Measurements from ENCODE around the gene P4HA2. TPM values are rescaled to one million over a fixed set of nuclear protein-coding genes. Genes with fewer than 3 reads are reported as not detected.

The P4HA2 gene
- total and polyA plus RNA-seq, 2 experiments from 2014 or later = 5.9 to 8.0 TPM

GRCh38 chr5:132179405-132179804, 48.2 kb downstream of the P4HA2 start:
- no peaks in the 10 kb centered on the region for H3K36me3 ChIP-seq (ENCODE audit: insufficient read depth)
- H3F3A ChIP-seq (replicated peaks; ENCODE audit: low read depth) = no peaks in the 10 kb centered on the region
- H3K4me3 ChIP-seq = no peak overlapping the region
- no peak overlapping the region for H2AFZ ChIP-seq
- ATAC-seq (no peak), DNase-seq (ENCODE audit: low spot score) (no peak)
- peaks cover 19% of the 10 kb centered on the region; the same call in 2 of the 3 replicates for H3K4me1 Mint-ChIP-seq
- H3K4me3 Mint-ChIP-seq = no peak overlapping the region
- no peak overlapping the region for H3K27ac ChIP-seq (ENCODE audit: low read depth)
- H3K4me2 ChIP-seq = no peak overlapping the region
- H3K27me3 Mint-ChIP-seq (ENCODE audit: insufficient read depth, low read depth, poor library complexity) = peaks cover 4% of the 10 kb centered on the region
- H4K20me1 ChIP-seq (replicated peaks; ENCODE audit: insufficient read depth) = no peaks in the 10 kb centered on the region
- no peaks in the 10 kb centered on the region for H3K36me3 Mint-ChIP-seq (ENCODE audit: low read depth)
- H3K4me1 ChIP-seq (ENCODE audit: insufficient read depth) = peaks cover 3% of the 10 kb centered on the region; the same call in 1 of the 2 replicates
- no peaks in the 10 kb centered on the region for H3K79me2 ChIP-seq (replicated peaks; ENCODE audit: insufficient read depth)
- no peaks in the 10 kb centered on the region for H3K27me3 ChIP-seq (ENCODE audit: insufficient read depth)
- no peak overlapping the region for H3K27ac Mint-ChIP-seq
- H3K9me2 ChIP-seq (ENCODE audit: insufficient read depth) = peaks cover 7% of the 10 kb centered on the region; the same call in 1 of the 2 replicates
- H3K9me3 Mint-ChIP-seq = no peaks in the 10 kb centered on the region
- no peak for TF ChIP-seq JUNB (IDR thresholded peaks at IDR 0.05; ENCODE audit: unreplicated experiment)
- TF ChIP-seq NANOG (IDR thresholded peaks at IDR 0.05; ENCODE audit: borderline replicate concordance) = no peak
- TF ChIP-seq EZH2phosphoT487 (IDR thresholded peaks at IDR 0.05; ENCODE audit: unreplicated experiment) = no peak
- no peak for TF ChIP-seq EZH2 (IDR thresholded peaks at IDR 0.05; ENCODE audit: low read depth, unreplicated experiment)
- no peak for TF ChIP-seq ETS1 (IDR thresholded peaks at IDR 0.05)
- no peak for TF ChIP-seq ZNF114 (CRISPR knock-in tag; IDR thresholded peaks at IDR 0.05)
- TF ChIP-seq CTCF (conservative IDR thresholded peaks at IDR 0.05; ENCODE audit: low read depth in 2 of 2) = no peak
- no peak for TF ChIP-seq CREB1 (CRISPR knock-in tag; IDR thresholded peaks at IDR 0.05; ENCODE audit: low read depth)
- TF ChIP-seq ZNF331 (CRISPR knock-in tag; IDR thresholded peaks at IDR 0.05; ENCODE audit: low read depth) = no peak
- TF ChIP-seq STAT1 (IDR thresholded peaks at IDR 0.05; ENCODE audit: unreplicated experiment) = no peak
- TF ChIP-seq ZNF462 (CRISPR knock-in tag; IDR thresholded peaks at IDR 0.05) = no peak
- no peak for TF ChIP-seq POLR2AphosphoS5 (IDR thresholded peaks at IDR 0.05; ENCODE audit: low read depth)
- TF ChIP-seq REST (IDR thresholded peaks at IDR 0.05; ENCODE audit: unreplicated experiment) = no peak

Measured in GM23338 (cell line).